GM19397 (cell line): ENCODE measurements around the gene CP.

Source experiments
- ATAC-seq: cut with Tn5 transposase; IDR thresholded peaks from one replicate; pipeline ENCODE4 v1.9.1; 2021; ENCODE audit warnings: mild to moderate bottlenecking, moderate library complexity; ENCODE audit not compliant: unreplicated experiment

Gene CP

DNA sequence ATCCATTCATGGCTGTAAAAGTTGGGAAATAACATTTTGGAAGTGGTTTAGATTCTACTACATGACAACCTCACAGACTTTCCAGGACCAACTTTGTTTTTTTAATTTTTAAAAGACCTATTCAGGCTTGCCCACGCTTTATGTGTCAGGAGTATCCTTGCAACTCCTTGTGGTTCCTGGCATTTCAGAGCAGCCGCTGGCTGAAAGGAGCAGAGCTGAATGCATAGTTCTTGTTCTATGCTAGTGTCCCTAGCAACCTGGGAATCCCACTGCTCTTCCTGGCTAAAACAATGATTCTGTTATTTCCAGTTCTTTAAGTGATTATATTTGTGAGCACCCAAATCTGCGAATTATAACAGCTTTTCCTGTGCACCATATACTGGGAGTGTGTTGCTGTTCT is 34.9 kb downstream of the CP start:
- no peak for ATAC-seq

DNA sequence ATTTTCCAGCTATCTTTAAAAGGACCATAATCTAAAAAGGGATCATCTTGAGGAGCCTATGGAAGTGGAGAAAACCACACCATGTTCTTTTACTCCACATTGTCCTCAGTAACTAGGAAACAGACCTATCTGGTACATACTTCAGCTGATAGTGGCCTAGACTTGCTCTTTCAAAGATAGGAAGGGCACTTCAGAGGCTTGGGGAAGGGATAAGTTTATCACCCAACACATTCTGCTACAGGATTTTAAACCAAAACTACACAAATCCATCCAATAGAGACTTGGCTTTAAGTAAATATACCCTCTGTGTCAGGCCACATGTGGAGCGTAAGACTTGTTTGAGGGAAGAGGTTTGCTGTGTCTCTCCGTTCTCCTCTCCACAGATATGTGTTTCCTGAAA is 35.4 kb downstream of the CP start:
- ATAC-seq, result no peak

DNA sequence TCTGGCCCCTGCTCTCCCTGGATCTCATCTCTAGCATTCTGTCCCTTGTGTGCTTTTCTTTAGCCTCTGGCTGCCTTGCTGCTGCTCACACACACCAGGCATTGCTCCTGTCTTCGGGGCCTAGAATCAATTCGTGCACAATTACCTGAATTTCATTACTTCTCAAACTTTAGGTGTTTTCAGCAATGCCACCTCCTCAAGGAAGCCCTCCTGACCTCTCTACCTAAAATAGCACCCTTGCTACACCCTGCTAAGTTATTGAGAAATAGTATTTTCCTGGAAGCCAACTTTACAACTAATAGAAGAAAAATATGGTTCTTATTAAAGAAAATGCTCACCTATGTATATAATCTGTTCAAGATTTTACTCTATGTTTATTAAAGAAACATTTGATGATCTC is 40.4 kb downstream of the CP start:
- no peak for ATAC-seq

DNA sequence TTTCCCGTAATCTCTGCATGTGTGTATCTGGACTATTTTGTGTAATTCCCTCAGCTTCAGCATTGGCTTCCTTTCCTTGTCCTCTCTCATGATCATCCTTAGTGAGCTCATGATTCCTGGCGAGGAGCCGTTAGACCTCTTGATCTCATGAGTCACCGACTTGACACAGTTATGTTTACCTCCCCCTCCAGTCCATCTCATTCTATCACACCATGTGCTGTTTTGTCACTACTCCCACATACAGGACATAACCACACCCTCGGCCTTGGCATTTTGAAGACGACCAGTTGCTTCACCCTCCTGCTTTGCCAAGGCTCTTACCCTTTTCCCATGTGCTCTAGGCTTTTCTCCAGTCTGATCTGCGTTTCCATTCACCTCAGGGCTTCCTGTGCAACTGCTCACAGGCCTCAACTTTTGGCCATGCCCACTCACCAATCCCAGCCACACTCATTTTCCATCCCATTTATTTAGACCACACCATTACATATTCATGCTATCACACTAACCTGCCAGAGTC is 41.5 kb downstream of the CP start:
- ATAC-seq, result no peak

DNA sequence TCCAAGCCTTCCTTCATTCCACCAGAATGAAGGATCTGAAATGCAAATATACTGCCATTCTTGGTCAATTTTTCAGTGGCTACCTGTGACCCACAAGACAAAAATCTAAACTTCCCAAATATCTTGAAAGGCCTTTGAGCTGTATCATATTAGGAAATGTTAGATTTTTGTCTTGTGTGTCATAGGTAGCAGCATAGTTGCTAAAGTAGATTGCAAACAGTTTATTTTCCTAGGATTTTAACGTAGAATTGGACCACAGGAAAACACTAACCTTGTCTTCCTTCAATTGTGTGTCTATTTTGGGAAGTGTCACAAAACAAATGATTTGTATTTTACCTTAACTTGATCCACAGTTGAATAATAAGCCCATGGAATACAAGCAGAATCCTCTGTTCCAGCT is 42.4 kb downstream of the CP start:
- ATAC-seq, result no peak

DNA sequence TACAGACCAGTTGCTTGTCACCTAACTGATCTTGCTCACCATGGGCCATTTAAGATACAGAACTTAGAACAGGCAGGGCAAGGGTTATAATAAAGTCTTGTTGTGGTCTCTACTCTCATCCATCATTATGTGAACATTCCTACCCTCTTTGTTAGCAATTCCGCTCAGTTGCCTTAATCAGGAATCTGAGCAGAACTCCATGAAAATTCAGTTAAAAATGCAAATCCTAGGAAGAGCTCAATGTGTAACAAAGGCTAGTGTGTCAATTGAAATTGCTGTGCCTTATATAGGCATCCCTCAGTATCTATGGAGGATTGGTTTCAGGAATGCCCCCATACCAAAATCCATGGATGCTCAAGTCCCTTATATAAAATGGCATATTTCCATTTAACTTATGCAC is 44.5 kb downstream of the CP start:
- ATAC-seq, result no peak

DNA sequence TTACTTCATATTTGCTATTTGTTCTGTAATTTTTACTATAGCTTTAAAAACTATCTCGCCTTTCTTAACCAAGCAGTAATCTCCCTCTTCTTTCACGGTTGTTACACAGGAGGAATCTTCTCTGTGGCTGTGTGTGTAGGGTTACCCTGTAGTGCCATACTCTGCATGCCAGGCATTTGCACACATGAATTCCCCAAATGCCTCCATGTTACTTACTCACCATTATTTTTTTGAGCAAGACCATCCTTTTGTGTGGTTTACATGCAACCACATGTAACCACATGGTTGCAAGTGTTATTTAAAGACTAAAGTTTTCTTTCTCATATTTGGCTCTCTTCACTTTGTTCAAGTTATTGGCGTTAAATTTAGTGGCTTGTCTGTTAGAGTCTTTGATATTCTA is 46.7 kb downstream of the CP start:
- ATAC-seq, result peak; percentile 86

DNA sequence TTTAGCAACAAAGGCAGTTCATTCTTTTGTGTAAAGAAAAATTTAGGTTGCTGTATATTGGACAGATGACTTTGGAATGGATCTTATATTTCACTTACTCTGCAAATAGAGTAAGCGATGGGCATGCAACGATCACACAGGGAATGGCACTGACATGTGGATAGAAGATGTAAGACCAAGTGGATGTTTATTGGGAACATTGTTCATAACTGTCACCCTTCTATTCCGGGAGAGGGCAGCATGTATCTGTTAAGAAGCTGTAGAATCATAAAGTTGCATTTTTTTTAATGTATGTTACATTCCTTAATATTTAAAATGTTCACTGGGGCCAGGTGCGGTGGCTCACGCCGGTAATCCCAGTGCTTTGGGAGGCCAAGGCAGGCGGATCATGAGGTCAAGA is 51.0 kb downstream of the CP start:
- ATAC-seq, result no peak

DNA sequence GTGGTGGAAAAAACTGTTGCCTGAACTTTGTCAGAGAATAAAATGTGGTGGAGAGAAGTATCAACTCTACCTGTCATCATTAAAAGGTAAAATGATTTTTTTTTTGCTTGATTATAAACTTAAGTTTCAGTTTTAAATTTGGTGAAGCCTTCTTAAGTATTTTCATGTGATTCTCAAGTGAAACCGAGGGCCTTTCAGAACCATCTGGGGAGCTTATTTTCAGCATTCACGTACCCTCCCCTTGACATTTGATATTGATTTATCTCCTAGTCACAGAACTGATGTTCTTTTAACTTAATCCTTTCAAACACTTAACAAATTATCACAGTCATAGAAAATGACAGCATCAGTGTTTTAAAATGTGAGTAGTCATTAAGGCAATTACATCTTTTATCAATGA is 53.7 kb downstream of the CP start:
- no peak for ATAC-seq

DNA sequence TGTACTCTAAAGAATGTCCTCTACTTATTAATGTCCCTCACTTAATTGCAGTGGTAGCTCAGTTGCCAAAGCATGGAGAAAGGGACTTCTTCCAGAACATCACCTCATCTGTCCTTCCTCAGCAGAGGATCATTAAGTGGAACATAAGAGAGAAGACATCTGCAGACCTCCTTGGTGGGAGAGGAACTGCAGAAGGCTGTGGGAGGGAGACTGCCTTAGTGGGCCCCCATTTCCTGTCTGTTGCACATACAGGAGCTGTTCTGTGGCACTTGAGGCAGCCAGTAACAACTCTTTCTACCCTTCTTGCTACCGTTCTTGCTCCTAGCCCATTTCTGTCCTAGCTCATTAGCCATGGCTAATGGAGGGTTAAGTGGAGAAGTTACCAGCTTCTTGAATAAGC is 58.6 kb downstream of the CP start:
- no peak for ATAC-seq

DNA sequence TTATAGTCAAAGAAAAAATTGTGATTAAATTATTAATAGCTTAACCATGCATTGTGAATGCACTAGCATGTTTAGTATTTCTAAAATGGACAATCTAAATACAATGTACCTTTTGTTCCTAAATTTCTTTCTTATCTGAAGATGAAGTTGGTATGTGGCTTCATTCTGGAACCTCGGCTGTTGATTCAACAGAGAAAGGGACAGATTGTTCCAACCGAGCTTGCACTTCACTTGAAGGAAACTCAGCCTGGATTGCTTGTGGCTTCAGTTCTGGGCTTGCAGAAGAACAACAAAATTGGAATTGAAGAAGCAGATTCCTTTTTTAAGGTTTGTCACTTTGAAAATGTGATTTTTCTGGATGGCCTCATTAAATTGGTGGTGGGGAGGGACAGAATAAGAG is 59.6 kb downstream of the CP start:
- no peak for ATAC-seq

DNA sequence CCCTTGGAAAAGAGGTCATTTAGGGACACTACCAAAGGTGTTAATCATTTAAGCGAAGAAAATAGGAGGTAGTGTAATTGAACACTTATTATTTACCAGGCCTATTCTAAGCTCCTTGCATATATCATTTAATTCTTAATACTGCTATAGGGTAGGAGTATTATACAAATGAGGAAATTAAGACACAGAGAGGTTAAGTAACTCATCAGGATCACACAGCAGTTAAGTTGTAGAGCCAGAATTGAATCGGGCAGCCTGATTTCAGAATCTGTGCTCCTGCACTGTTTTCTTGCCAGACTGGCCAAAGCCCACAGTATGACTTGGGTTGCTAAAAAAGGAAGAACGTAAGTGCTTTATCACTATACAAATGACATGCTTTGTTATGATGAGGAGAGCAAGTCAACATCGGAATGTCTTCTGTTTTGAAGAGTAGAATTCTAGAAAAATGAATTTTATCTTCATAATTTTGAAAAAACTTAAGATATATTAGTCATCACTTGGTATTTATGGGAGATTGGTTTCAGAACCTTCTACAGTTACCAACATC is 60.8 kb downstream of the CP start:
- ATAC-seq, result no peak

DNA sequence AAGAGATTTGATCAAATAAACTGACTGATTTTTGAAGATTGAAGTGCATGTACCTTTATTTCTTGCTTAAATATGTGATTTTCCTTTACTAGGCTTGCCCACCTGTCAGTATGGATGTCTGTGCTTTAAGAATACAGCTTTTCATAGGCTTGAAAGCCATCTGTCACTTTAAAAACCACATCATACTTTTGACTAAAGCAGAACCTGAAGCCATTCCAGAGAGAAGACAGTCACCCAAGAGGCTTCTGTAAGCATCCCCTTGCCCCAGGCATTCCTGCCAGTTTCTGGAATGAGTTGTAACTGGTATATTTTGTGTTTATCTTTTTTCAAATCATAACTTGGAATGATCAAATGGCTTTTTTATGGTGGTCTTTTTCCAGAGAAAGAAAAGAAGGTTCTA is 68.2 kb downstream of the CP start:
- ATAC-seq, result no peak

DNA sequence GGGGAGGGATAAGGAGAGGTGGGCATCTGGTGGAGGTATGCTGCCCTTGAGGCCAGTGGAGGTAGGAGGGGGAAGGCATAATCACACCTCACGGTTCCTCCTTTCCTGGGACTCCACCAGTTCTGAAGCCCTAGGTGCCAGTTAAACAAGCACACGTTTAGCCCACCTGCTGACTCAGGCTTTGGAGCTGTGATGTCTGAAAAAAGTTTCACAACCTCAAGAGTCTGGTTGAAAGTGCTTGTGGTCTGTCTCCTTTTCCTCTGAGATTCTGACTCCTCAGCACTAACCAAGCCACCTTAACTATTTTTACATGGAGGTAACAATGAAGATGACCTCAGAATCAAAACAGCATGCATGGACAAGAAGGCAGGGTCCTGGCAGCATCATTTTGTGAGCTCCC is 69.2 kb downstream of the CP start:
- ATAC-seq, result peak; percentile 90

DNA sequence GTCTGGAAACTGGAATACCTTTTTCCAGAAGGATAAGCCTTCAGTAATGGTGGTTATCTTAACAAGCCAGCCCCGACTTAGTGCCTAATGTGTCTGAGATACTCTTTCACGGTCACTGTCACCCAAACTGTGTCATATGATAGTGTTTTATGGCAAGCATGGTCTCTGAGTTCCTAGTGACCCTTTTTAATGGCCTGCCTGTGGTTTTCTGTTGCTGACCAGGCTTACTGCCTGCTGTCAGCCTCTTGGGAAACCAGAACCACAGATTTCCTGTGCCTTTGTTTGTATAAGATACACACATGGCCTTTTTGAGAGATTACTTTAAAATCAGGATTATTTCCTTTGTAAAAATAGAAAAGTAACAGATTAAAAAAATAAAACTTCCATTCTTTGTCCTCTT is 69.8 kb downstream of the CP start:
- ATAC-seq, result no peak

DNA sequence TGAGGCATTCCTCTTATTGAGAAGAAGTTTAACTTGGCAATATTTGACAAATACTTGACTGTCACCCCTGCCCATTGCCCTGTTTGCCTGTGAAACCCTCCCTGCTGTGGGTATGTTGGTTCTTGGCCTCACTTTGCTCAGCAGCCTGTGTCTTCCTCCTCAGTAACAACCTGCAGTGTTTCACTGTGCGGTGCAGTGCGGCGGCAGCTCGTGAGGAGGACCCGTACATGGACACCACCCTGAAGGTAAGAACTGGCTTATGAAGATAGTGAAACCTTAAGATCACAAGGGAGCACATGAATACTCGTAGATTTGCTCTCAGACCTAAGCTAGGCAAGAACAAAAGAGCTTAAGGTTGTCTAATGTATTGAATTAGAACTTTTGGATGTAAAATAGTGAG is 71.2 kb downstream of the CP start:
- ATAC-seq, result no peak

DNA sequence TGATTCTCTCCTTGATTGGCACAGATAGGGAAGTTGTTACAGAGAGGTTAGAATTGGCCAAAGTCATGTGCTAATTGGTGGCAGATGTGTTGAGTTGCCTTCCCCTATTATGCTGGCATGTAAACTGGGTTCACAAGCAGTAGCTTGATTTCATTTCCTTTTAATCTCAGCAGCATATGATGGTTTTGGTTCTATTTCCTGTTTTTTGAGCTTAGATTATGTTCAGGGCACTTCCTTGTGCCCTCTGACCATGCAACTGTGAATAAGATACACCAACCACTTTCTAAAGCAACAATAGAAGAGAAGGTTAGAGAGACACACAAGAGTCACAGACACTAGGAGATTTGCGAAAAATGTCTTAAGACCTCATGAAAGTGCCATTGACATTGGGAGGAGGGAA is 75.7 kb downstream of the CP start:
- ATAC-seq, result peak; percentile 92

DNA sequence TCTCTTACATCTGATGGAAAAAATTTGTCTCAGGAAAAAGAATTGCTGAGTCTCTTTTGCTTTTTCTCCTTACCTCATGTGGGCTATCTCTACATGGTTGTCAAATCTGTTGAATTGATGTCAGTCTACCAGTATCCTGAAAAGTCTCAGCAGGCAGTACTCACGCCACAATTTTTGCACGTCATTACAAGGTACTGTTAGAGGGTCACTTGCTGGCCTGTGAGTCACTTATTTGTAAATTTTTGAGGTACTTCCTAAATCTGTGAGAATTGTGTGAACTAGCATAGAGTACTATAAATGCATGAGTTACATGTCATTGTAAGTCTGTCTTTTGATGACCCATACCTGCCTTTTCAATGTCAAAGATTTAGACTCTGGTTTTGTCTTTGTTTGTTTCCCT is 76.3 kb downstream of the CP start:
- no peak for ATAC-seq

DNA sequence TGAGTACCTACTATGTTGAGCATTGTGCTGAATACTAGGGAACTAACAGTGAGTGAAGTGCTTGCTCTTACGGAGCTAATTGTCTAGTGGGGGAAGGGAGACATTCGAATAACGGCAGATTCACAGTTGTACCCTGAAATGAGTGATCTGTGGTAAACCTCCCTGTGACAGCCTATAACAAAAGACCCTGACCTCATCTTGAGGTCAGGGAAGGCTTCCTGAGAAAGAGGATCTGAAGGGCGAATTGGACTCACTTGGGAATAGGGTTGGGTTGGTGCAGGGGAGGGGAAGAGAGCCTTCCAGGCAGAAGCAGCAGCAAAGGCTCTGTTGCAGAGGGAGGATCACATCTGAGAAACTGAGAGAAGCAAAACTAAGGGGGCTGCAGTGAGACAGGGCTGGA is 78.9 kb downstream of the CP start:
- no peak for ATAC-seq

DNA sequence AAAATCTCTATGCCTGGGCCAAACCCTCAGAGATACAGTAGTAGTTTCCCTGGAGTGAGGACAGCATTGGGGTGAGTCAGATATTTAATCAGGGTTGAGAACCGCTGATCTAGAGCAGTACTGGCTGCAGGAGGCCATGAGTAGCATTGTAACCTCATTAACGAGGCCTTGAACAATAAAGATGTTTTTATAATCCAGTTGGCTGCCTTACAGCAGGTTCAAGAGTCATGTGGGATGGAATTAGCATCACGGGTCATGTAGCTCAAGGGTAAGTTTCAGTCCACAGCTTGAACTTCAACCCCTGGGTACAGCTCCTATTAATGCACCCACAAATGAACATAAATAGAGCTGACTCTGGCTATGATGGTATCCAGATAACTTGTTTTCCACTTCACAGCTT is 87.1 kb downstream of the CP start:
- no peak for ATAC-seq

DNA sequence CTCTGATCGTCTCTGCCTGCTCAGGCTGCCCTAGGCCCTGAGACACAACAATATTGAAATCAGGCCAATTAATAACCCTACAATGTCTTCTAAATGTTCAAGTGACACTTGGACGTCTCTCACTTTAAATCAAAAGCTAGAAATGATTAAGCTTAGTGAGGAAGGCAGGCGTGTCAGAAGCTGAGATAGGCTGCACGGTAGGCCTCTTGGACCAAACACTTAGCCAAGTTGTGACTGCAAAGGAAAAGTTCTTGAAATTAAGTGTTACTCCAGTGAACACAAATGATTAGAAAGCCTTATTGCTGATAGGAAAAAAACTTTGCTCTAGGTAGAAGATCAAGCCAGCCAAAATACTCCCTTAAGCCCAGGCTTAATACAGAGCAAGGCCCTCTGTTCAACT is 90.0 kb downstream of the CP start:
- ATAC-seq, result no peak

DNA sequence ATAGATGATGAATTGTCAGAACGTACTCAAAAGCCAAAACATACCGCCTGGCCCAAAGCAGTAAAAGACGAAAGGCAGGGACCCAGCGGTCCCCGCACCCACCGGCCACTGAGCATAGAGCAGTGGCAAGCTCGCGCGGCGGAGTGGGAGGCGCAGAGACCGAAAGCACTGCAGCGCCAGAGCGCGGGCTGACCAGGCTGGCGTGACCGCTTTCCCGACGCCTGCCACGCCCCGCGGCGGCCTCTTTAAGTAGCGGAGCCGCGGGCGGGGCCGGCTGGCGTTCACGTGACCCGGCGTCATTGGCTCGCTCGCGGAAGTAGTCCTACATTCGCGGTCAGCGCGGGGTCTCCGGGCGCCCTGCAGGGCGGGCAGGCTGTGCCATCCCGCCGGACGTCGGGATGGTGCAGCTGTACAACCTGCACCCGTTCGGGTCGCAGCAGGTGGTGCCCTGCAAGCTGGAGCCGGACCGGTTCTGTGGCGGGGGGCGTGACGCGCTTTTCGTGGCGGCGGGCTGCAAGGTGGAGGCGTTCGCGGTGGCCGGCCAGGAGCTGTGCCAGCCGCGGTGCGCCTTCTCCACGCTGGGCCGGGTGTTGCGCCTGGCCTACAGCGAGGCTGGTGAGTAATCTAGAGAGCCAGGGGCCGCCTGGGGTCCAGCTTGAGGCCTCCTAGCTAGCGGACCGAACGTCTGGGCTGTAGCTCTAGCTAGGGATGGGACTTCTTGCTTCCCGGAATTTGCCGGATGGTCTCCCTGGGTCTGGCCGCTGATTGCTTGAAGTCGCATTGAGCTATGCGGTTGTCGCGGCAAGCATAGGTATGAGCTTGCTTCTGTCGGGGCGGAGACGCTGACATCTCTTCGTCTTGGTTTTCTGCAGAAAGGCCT is 92.1 kb downstream of the CP start, which contains the start of gene HPS3:
HPS3 (plus strand) TSS at position 313 of the 880 bp plus-strand sequence; CDS start at position 399, 86 bp downstream.
- ATAC-seq, result peak; percentile 95

DNA sequence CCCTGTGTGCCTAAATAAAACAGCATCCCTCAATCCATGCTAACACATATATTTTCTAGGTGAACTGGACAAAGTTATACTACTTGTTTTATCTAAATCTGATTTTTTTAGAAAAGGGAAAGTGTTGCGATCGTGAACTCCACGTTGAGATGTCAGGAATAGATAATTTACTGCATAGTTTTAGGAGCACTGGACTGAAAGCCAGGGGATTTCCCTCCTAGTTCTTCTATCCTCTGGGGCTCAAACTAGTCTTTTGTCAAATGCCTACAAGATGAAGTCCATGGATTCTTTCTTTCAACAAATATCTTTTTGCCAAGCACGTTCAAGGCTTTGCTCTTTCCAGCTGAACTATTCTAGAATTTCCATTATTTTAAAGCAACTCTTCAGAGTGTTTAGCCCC is 92.8 kb downstream of the CP start:
- ATAC-seq, result no peak
